B cell (primary cell): ENCODE data around the gene NAV2.

Experiments
- CTCF ChIP-seq: fragments of 200-600 bp; IDR thresholded peaks from one replicate; pipeline ENCODE4 v1.8.0; 2022; ENCODE audit warnings: antibody characterized with exemption, mild to moderate bottlenecking
- EZH2 ChIP-seq: IDR thresholded peaks from 2 replicates; pipeline ENCODE4 v1.6.1; 2012; ENCODE audit warnings: borderline replicate concordance, low read depth, mild to moderate bottlenecking, moderate library complexity, low read length; ENCODE audit not compliant: insufficient read depth, poor library complexity, severe bottlenecking

- no peak for TF ChIP-seq CTCF
- TF ChIP-seq EZH2: no peak
Observed at GRCh38 chr11:20102397-20102796, 389.8 kb downstream of the NAV2 start.
